ENCODE measurements around the gene PPFIBP1.

PPFIBP1 gene

DNA sequence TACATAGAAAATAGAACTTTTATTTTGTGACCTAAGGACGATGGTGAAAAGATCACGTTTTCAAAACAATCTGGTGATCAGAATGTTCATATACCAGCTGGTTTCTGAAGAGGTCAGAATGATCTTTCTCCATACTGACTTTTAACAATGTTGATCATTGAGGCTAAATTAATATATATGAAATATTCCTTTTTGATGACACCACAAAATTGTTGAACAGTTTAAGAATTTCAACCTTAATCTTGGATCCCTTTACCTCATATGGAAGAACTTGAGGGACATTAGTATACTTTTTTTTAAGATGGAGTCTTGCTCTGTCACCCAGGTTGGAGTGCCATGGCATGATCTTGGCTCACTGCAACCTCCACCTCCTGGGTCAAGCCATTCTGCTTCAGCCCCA is 169.4 kb downstream of the PPFIBP1 start:
- Histone ChIP-seq H3K36me3 (ENCODE audit: control insufficient read depth, insufficient read depth, low read length) (no peaks in the 10 kb centered on the region; the same call in 1 of the 2 replicates), H3K27me3 (replicated peaks; ENCODE audit: control insufficient read depth, insufficient read depth, low read length) (no peaks in the 10 kb centered on the region), H3K4me3 (replicated peaks; ENCODE audit: low read depth, low read length) (no peak overlapping the region)
- DNase-seq (ENCODE audit: extremely low read depth, insufficient read length), result no peak
- TF ChIP-seq, protein P1, sequence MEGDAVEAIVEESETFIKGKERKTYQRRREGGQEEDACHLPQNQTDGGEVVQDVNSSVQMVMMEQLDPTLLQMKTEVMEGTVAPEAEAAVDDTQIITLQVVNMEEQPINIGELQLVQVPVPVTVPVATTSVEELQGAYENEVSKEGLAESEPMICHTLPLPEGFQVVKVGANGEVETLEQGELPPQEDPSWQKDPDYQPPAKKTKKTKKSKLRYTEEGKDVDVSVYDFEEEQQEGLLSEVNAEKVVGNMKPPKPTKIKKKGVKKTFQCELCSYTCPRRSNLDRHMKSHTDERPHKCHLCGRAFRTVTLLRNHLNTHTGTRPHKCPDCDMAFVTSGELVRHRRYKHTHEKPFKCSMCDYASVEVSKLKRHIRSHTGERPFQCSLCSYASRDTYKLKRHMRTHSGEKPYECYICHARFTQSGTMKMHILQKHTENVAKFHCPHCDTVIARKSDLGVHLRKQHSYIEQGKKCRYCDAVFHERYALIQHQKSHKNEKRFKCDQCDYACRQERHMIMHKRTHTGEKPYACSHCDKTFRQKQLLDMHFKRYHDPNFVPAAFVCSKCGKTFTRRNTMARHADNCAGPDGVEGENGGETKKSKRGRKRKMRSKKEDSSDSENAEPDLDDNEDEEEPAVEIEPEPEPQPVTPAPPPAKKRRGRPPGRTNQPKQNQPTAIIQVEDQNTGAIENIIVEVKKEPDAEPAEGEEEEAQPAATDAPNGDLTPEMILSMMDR (IDR thresholded peaks at IDR 0.05; ENCODE audit: insufficient read depth, low read length, poor library complexity, severe bottlenecking), result no peak

DNA sequence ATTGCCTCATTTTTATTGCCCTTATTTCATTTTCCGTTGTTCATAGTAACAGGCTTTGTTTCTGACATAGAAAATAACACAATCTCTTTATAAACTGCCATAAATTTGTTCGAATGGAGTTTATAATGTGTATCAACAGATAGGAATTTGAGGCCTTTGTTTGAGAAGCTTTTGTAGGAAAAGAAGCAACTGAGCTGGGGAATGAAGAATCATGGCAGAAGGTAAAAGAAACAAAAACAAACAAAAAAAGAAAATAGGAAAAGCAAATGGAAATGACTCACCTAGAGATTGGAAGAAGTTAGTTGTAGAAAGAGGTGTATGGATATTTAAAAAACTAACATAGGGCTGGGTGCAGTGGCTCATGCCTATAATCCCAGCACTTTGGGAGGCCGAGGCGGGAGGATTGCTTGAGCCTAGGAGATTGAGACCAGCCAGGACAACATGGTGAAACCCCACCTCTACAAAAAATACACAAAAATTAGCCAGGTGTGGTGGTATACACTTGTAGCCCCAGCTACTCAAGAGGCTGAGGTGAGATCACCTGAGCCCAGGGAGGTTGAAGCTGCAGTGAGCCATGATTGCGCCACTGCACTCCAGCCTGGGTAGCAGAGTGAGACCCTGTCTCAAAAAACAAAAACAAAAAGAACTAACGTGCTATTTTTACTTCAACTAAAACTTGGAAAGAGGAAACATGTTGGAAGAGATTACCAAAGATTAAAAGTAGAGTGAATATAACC is 171.7 kb downstream of the PPFIBP1 start:
- no peak for DNase-seq (ENCODE audit: extremely low read depth, insufficient read length)
- Histone ChIP-seq H3K27me3 (replicated peaks; ENCODE audit: control insufficient read depth, insufficient read depth, low read length) (no peaks in the 10 kb centered on the region), H3K36me3 (ENCODE audit: control insufficient read depth, insufficient read depth, low read length) (no peaks in the 10 kb centered on the region; the same call in 1 of the 2 replicates), H3K4me3 (replicated peaks; ENCODE audit: low read depth, low read length) (no peak overlapping the region)
- TF ChIP-seq, protein P1 (IDR thresholded peaks at IDR 0.05; ENCODE audit: insufficient read depth, low read length, poor library complexity, severe bottlenecking), result no peak

DNA sequence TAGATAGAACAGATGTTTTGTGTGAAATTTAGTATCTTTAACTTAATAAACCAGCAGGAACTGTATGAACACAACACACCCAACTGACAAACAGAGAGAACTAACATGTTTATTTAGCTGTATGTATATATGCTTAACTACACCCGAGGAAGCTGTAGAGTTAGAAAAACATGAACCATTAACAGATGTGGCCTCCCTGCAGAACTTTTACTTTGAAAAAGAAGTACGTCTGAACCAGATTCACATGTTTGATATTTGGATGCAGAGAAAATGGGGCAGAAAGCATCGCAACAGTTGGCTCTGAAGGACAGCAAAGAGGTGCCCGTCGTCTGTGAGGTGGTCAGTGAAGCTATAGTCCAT is 172.3 kb downstream of the PPFIBP1 start, which contains the start of gene REP15:
Gene REP15 (plus strand): TSS at position 155 of the 360 bp plus-strand sequence. CDS start 116 bp downstream, at position 271.
- Histone ChIP-seq H3K36me3 (ENCODE audit: control insufficient read depth, insufficient read depth, low read length) (no peaks in the 10 kb centered on the region; the same call in 1 of the 2 replicates), H3K27me3 (replicated peaks; ENCODE audit: control insufficient read depth, insufficient read depth, low read length) (no peaks in the 10 kb centered on the region), H3K4me3 (replicated peaks; ENCODE audit: low read depth, low read length) (no peak within 1 kb of the TSS)
- TF ChIP-seq, protein P1 (IDR thresholded peaks at IDR 0.05; ENCODE audit: insufficient read depth, low read length, poor library complexity, severe bottlenecking), result no peak
- no peak for DNase-seq (ENCODE audit: extremely low read depth, insufficient read length)

DNA sequence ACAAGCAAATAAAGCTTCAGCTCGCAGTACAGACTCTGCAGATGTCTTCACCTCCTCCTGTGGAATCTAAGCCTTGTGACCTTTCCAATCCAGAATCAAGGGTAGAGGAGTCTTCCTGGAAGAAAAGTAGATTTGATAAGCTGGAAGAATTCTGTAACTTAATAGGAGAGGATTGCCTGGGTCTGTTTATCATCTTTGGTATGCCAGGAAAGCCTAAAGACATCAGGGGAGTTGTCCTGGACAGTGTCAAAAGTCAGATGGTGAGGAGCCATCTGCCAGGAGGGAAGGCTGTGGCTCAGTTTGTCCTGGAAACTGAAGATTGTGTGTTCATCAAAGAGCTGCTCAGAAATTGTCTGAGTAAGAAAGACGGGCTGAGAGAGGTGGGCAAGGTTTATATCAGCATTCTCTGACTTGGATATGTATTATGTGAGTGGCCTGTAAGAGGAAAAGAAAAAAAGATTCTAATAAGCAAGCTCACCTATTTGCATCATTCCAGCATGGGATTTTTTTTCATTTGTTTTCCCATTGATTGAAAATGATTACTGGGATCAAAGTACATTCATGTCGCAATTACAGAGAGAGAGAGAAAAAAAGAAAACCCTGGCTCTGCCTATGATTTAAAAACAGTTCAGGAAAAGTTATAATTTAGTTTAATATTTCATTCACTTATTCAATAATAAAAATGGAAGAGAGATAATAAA is 173.0 kb downstream of the PPFIBP1 start:
- Histone ChIP-seq H3K4me3 (replicated peaks; ENCODE audit: low read depth, low read length) (no peak overlapping the region), H3K27me3 (replicated peaks; ENCODE audit: control insufficient read depth, insufficient read depth, low read length) (no peaks in the 10 kb centered on the region), H3K36me3 (ENCODE audit: control insufficient read depth, insufficient read depth, low read length) (no peaks in the 10 kb centered on the region; the same call in 1 of the 2 replicates)
- TF ChIP-seq, protein P1 (IDR thresholded peaks at IDR 0.05; ENCODE audit: insufficient read depth, low read length, poor library complexity, severe bottlenecking), result no peak
- no peak for DNase-seq (ENCODE audit: extremely low read depth, insufficient read length)

DNA sequence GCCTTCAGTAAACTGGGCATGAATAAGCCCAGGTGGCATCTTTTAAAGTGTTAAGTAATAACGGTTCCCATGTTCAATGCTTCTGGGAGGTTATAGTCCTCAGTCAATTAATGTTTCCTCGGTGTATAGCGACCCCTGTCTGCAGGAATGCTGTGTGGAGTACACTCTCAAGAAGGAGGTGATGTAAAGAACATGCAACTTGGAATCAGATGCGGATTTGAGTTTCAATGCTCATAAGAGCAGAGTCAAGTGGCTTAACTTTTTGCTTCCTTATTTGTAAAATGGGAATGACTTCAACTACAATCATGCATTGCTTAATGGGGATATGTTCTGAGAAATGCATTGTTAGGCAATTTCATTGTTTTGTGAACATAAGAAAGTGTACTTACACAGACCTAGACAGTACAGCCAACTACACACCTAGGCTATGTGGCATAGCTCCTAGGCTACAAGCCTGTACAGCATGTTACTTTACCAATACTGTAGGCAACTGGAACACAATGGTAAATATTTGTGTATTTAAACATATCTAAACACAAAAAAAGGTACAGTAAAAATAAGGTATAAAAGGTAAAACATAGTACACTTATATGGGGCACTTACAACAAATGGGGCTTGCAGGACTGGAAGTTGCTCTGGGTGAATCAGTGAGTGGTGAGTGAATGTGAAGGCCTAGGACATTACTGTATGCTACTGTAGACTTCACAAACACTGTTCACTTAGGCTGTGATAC is 179.9 kb downstream of the PPFIBP1 start:
- TF ChIP-seq, protein P1 (IDR thresholded peaks at IDR 0.05; ENCODE audit: insufficient read depth, low read length, poor library complexity, severe bottlenecking), result peak; percentile 85
- no peaks in the 10 kb centered on the region for H3K36me3 ChIP-seq (ENCODE audit: control insufficient read depth, insufficient read depth, low read length)
- no peaks in the 10 kb centered on the region for H3K27me3 ChIP-seq (replicated peaks; ENCODE audit: control insufficient read depth, insufficient read depth, low read length)
- no peak overlapping the region for H3K4me3 ChIP-seq (replicated peaks; ENCODE audit: low read depth, low read length)
- DNase-seq (ENCODE audit: extremely low read depth, insufficient read length), result no peak

Data from GM06990 (cell line).